CD4-positive, alpha-beta T cell treated with Interferon gamma for 1 hour (primary cell): Measurements from ENCODE around the gene EDARADD.
A peak's percentile ranks its signal among the peaks of the same experiment; 100 is the strongest.

ENCODE experiments used
- DNase-seq: peaks from one replicate; pipeline ENCODE4 v3.0.0-alpha.2; 2020

Gene EDARADD

DNA sequence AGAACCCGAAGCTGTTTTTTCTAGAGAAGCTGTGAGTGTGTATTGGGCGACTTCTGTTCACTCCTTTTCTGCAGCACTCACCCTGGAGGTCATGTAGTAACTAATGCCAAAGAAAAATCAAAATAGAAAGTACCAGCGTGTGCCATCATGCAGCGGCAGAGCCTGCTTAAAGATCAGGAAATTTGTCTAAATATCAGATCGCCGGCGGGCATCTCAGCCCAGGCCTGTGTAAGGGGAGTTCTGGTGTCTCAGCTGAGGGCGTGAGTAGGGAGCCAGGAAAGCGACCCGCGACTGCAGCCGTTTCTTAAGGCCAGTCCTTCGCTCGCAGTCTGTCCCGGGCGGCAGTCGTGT lies 768 bp downstream of the EDARADD start:
- DNase-seq, result no peak

DNA sequence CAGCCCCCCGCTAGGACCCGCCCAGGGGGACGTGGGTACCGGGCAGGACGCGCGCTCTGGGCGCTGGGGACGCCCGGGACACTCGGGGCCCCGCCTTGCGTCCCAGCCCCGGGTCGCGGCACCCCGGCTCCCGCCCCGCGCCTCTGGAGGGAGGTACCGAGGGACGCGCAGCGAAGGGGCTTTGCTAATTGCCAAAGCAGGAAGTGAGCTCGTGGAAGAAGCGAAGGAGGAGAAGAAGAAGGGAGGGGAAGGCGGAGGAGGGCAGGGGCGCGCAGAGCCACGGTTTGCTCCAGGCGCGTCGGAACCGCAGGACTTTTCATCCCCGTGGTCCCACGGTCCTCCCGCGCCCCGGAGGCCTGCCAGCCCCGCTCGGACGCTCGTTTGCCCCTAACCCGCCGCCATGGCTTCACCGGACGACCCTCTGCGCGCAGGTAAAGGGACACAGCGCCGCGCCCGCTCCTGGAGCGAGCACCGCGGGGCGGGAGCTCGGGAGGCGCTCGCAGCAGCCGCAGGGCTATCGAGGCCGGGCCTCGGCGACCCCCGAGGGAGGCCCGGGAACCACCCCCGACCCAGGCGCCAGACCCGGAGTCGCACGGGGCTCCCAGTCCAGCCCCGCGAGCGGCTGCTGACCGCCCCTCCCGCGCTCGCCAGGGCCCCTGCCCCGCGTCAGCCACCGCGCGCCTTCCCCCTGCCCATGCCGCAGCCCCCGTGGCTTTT lies 1.3 kb downstream of the EDARADD start:
- peak; percentile 30 for DNase-seq

DNA sequence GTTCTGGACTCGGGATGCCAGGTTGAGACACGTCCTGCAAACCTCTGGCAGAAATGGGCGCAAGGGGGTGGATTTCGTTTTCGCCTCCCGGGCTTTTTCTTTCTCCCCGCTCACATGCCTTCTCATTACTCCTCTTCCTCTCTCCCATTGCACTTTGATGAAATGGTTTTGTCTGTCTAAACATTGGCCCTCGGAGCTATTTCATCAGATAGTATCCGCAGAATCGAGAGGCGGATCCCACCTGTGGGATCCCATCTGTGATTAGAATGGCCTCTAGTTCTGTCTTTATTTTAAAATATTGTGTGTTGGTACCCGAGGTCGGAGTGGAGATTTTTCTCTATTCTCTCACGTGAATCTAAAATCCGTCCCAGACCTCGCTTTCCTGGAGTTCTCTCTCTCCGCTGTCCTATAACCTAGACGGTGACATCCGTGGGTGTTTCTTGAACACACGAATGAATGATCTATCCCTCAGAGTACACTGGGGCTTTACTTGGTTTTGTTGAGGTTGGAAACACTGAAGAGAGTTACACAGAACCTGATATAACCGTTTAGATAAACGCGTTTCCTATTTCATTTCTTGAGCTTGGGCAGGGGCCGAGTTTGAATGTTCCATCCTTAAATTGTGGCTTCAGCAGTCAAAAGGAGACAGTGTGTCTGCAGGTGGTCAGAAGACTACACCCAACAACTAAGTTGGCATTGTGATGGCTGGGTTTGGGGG lies 2.0 kb downstream of the EDARADD start:
- DNase-seq, result no peak

DNA sequence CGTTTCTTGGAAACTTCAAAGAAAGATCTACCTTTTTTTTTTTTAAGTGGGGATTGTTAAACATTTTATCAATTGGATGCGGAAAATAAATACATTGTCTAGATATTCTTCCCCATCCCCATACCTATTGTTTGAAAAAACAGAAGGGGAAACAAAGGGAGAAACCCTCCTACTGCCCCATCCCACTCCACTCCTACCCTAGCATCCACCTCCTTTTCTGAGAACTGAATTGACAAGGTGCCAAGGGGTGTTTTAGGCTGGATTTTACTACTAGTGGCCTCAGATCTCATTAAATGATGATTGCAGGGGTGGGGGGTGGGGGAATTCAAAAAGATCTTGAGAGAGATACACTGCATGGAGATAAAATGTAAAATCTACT lies 2.6 kb downstream of the EDARADD start:
- DNase-seq, result no peak

DNA sequence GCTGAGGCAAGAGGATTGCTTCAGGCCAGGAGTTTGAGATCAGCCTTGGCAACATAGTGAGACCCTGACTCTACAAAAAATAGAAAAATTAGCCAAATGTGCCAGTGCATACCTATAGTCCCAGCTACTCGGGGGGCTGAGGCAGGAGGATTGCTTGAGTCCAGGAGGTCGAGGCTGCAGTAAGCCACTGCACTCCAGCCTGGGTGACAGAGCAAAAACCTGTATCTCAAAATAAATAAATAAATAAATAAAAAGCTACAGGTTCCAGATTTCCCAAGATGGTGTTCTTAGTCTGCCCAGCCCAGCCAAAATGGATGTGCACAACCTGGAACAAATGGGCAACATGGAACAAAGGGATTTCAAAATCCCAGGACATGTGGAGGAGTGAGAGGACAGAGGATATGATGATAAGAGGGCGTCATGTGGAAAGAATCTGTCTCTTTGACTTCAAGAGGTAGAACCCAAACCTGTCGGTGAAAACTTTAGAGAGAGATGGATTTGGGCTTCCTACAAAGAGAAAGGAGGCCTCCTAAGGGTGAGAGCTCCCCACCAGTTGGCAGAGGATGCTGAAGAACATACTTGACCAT lies 3.2 kb downstream of the EDARADD start:
- no peak for DNase-seq

DNA sequence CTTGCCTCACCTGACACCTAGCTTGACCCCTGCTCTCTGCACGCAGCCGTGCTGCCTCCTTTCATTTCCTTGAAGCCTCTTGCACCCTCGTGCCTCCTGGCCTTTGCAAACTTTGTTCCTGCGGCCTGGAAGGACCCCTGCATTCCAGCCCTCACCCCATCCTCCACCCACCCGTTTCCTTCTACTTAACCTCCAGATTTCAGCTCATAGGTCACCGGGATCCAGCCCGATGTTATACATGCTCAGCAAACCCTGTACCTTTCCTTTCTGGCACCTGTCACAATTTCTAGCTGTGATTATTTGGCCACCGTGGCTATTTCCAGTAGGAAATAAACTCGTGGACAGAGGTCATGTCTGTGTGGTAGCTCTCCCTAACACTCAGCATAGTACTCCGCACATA lies 4.5 kb downstream of the EDARADD start:
- DNase-seq, result no peak

DNA sequence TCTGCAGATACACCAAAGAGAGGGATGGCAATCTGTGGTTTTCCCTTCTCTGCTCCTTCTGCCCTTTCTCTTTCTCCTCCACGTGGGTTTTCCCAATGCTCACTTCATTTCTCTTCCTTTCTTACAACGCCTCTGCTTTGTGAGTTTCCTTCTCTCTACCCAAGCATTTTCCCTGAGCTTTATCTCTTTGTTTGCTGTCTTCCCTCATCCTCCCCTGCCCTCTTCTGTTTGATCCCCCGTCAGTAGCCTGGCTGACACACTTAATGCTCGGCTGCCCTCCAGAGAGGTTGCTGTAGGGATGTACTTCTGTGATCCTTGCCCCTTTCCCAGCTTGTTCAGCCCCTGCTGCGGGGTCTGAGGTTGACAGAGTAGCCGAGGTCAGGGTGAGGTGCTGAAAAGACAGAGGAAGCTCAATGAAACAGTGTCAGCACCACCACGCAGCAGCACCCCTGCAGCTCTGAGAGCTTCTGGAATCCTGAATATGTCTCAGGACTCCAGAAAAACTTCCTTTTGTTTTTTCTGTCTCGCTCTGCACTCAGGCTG lies 6.0 kb downstream of the EDARADD start:
- DNase-seq, result no peak

DNA sequence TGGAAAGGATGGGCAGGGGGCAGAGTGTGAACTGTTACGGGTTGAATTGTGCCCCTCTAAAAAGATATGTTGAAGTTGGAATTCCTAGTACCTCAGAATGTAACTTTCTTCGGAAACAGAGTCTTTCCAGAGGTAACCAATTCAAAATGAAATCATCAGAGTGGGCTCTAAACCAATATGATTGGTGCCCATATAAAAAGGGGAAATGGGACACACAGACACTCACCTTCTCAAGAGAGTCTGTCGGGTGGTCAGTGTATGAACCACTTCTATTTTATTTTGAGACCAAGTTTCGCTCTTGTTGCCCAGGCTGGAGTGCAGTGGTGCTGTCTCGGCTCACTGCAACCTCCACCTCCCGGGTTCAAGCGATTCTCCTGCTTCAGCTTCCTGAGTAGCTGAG lies 7.6 kb downstream of the EDARADD start:
- DNase-seq, result no peak

DNA sequence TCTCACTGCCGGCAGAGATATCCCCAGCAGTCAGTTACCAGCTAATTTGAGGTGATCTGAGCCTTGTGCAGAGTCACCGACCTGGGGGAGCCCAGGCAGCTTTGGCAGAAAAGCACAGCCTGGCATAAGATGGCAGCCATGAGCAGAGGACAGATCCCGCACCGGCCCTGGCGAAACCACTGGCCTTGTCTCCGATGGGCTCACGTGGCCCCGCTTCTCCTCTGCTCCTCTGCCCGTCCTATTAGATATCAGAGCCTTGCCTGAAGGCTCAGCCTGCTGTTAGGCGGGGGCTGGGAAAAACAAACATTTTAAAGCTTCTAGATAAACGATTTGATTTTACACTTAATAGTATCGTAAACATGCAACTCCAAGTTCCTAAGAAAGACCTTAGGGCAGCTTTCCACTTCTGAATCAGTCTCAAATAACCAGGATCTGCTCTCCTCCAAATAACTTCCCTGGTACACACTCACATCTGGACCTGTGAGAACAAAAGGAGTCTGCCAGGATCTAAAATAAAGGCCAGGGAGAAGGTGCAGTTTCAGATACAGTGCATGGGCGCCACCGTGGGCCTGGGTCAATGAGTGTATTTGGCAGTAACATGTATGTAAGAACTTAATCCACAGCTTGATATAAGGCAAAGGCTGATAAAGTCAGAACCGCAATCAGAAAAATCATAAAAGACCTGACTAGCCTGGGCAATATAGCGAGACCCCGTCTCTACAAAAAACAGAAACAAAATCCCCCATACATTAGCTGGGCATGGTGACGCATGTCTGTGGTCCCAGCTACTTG lies 10.0 kb downstream of the EDARADD start:
- DNase-seq, result no peak

DNA sequence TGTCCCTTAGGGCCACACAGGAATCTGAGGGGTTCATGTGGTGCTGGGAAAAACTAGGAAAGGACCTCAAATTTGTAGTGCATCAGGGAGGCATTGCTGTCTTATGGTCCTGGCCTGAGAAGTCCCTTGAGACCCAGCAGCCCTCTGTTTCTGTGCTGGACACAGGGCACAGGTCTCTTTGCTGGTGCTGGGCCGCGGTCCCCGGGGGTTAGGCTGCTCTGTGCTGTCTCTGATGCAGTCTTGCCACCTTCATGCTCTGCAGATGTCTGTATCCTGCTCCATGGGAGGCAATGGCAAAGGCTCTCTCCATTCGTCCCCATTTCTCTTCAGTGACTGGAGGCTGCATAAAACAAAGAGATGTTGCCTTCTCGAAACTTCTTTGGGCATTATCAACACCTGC lies 13.0 kb downstream of the EDARADD start:
- no peak for DNase-seq

DNA sequence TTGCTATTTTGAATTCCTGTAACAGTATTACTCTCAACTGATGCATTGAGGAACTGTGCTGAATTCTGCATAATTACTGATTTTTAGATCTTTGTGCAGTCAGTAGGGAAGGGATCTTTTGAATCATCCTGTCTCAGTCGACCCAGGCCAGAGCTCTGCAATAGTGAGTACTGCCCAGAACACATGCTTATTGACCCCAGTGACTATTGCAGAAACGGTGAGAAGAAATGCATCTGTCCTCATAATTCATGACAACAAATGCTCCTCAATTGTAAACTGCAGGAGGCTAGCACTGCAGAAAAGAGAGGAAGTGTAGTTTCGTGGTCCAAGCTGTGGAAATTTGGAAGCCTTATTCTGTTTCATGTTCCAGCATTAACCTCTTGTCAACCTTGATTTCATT lies 19.6 kb downstream of the EDARADD start:
- no peak for DNase-seq

DNA sequence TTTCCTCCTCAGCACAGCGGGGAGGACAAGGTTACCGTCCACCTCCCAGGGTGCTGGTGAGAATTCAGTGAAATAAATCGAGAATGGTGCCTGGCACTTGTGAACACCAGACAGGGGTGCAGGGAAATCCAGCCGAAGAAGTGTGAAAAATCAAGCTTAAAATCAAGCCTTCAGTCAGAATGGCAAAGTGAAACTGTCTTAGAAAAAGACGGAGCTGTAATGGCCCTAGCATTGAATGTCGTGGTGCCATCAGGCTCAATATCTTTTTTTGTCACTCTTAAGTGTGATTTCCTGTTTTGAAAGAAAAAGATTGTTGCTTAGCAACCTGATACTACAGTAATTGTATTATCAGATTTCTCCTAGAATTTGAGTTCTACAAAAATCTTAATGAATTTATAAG lies 22.1 kb downstream of the EDARADD start:
- DNase-seq, result peak; percentile 57

DNA sequence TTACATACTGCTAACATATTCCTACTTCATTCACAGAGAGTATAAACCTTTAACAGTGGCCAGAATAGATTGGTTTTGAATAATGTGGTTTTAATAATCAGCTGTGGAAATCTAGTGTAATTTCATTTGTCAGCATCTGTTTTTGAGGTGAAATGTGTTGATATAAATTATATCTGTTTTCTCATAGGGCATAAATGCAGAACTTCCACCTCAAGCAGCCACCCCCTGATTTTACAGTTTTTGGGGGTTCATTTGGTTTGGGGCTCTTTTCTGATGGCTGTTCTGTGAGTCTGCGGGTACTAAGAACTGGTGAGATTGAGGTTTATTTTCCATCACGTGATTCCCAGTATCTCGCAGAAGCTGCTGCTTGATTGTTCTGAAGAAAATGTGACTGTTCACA lies 23.2 kb downstream of the EDARADD start:
- no peak for DNase-seq

DNA sequence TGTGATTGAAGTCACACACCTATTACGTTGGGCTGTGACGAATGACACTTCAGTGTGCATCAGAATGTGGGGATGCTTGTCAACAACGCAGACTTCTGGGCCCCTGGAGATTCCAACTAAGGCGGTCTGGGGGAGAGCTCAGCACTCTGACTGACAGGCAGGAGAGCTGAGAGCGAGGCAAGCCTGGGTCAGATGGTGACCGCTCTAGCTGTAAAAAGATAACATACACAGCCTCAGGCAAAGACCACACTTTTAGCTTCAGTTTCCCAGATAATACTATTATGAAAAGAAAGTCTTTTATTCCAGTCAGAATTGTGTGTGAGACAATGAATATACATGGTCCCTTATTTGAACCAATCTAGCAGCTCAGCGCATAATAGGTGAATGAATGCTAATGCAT lies 25.4 kb downstream of the EDARADD start:
- no peak for DNase-seq

DNA sequence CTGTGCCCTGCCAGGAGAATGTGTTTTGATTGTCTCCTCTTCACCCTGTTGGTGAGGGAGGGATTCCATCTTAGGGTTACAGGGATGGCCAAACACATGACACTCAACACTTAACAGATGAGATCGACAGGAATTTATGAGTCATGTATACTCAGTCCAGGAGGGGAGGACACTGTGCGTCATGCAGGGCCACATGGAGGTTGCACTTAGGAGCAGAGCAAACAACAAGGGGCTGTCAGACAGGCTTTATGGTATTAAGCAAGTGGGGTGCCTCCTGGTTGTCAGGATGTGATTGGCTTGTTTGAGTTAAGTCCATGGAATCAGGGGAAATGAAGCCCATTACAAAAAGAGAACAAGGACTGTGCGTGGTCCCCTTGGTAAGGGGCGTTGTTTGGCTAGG lies 26.9 kb downstream of the EDARADD start:
- no peak for DNase-seq

DNA sequence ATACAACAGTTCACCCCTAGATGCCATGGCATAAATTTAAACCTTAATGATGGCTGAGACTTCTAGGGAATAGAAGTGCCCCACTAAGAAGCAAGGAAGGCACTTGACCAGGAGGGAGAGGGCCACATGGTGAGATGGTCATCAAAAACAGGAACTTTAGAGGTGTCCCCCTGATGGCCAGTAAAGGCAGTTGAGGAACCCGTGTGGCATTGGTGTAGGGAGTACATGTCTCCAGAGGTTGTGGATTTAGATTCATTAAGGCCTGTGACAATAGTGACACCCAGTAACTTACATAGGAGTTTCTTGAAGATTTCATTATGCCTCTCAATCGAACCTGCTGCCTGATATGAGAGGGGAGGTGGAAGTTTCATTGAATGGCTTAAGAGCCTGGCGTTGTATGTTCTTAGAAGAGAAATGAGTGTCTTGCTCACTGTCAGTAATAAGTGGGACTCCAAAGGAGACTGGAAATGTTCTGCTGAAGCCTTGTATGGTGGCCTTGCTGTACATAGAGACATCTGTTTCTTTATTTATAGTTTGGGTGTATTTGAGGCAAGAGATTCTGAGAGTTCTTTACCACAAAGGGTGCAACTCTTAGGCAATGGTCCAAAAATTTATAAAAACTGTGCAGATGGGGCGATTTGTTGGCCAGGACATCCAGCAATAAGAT lies 27.9 kb downstream of the EDARADD start:
- DNase-seq, result no peak

DNA sequence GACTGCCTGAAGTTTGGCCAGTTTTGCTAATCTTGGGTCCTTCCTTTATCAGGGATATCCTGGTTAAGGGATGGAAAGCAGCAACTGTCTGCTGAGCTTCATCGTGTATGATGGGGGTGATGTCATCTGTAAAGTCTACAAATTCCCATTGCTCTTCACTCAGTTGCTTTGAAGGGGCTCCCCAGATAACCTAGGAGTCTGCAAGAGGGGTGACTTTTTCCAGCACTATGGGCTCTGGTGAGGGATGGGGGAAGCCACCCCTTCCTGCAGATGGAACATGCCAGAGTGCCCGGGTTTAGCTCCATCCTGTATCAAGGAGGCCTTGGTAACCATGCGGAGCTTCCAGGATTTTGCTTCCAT lies 28.4 kb downstream of the EDARADD start:
- no peak for DNase-seq

DNA sequence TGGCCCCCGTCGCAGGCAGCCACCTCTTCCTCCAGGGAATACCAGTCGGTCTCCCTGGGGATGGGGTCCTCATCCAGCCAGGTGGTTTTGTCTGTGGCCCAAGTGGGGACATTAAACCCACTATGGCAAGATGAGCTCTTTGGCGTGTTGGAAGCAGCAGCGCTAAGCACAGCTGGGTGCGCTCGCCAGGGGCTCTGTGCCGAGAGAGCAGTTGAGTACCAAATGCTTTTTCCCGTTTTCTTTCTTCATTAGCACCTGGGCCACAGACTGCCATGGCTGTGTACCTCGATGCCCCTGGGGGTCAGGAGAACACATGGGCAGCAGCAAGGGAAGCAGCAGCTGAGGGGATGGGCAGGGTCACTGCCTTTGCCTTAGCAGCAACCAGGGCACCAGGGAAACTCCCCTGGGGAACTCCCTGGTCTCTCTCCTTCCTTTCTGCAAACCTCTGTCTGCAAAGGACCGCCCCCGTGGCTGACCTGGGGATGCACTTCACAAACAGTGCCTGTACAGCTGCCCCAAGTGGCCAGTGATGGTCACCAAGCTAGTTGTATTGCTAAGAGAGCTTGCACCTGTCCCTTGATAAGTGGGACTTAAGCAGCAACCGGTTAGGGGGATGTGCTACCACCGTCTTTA lies 31.1 kb downstream of the EDARADD start:
- DNase-seq, result peak; percentile 38

DNA sequence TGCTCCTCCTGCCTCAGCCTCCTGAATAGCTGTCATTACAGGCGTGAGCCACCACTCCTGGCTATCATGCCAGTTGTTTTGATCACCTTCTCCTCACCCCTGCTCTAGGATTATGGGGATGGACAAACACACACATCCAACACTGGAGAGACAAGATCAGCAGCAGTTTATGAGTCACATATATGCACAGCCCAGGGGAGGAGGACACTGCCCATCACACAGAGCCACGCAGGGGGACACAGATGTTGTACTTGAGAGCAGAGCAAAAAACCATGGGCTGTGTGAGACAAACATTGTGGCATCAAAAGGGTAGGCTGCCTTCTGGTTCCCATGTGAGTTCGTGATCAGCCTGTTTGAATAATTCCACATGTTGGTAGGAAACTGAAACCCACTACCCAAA lies 32.1 kb downstream of the EDARADD start:
- no peak for DNase-seq

DNA sequence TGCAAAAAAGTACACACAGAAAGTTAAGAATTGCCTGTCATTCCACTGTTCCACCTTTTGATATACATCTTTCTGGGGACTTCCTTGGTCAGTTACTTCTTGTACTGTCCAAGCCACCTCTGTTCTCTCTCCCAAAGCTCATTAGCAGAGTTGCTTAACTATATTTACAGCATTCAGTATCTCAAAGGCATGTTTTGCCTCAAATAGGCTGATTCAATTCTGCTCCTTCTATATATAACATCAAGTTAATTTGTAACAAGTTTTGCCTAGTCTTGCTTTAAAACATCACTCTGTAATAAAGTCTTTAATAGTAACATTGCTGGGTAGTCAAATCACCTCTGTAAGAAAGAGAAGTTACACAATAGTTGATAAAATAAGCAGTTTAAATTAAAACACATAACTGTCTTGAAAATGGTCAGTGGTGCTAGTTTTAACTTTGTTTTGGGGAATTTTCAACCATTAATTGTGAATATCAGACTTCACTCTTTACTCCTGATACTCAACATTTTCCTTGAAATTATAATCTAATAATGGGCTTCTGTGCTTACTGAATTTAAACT lies 35.7 kb downstream of the EDARADD start:
- DNase-seq, result no peak

DNA sequence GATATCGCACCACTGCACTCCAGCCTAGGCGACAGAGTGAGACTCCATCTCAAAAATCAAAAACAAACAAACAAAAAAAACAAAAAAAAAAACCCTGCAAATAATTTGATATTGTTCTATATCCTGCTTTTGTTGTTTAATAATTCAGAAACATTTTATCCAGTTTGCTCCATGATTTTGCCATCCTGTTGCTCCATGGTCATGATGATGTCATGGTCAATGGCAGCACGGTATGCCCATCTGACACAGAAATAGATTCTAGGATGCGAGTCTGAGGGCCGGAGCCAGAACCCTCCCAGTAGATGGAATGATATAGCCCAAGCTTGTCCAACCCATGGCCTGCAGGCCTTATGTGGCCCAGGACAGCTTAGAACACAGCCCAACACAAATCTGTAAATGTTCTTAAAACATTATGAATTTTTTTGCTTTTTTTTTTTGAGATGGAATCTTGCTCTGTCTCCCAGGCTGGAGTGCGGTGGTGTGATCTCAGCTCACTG lies 39.8 kb downstream of the EDARADD start:
- no peak for DNase-seq

DNA sequence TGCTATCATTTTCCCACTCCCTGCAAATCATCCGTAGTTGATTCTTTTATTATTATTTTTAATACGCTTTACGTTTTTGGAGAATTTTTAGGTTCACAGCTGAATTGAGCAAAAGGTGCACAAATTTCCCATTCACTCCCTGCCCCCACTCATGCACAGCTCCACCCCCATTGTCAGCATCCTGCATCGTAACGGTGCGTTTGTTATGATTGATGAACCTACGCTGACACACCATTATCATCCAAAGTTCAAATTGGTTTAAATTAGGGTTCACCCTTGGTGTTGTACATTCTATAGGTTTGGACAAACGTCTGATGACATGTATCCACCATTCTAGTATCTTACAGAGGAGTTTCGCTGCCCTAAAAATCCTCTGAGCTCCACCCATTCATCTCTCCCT lies 44.5 kb downstream of the EDARADD start:
- DNase-seq, result no peak
